ENCODE results near the gene MAP6. TPM values are rescaled to one million over a fixed set of nuclear protein-coding genes. Genes with fewer than 3 reads are reported as not detected.

Gene MAP6
- total RNA-seq, 2 donors from 2014 or later, result 0.21 to 0.24 TPM

DNA sequence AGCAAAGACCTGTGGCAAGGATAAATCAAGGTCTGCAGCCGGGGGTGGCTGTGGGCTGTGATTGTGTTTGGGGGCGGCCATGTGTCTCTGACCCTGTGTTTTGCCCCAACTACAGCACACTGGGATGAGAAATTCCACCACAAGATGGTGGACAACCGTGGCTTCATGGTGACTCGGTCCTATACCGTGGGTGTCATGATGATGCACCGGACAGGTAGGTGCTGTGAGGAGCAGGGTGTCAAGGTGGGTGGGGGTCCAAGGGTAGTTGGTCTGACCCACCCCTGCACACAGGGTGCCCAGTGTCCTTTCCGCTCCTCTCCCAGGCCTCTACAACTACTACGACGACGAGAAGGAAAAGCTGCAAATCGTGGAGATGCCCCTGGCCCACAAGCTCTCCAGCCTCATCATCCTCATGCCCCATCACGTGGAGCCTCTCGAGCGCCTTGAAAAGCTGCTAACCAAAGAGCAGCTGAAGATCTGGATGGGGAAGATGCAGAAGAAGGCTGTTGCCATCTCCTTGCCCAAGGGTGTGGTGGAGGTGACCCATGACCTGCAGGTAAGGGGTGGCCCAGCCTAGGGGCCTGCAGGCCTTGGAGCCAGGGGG is 100.1 kb downstream of the MAP6 start:
- Mint-ChIP-seq H3K4me1 (no peaks in the 10 kb centered on the region), H3K27me3 (no peaks in the 10 kb centered on the region), H3K4me3 (no peak overlapping the region), H3K36me3 (ENCODE audit: low read depth) (peaks cover 48% of the 10 kb centered on the region), H3K9me3 (no peaks in the 10 kb centered on the region), H3K27ac (no peak overlapping the region)
- no peak for ATAC-seq (replicated peaks)

DNA sequence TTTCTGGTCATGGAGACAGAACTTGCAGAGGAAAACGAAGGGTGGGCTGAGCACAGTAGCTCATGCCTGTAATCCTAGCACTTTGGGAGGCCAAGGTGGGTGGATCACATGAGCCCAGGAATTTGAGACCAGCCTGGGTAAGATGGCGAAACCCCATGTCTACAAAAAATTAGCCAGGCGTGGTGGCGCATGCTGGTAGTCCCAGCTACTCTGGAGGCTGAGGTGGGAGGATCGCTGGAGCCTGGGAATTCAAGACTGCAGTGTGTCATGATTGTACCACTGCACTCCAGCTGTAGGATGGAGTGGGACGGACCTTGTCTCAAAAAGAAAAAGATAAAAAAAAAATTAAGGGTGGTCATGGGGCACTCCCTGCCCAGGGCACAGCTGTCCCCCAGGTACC is 100.9 kb downstream of the MAP6 start:
- no peaks in the 10 kb centered on the region for H3K4me1 Mint-ChIP-seq
- no peak overlapping the region for H3K4me3 Mint-ChIP-seq
- H3K9me3 Mint-ChIP-seq, result no peaks in the 10 kb centered on the region
- H3K36me3 Mint-ChIP-seq (ENCODE audit: low read depth), result peaks cover 48% of the 10 kb centered on the region
- H3K27ac Mint-ChIP-seq, result no peak overlapping the region
- no peaks in the 10 kb centered on the region for H3K27me3 Mint-ChIP-seq
- ATAC-seq (replicated peaks), result no peak

DNA sequence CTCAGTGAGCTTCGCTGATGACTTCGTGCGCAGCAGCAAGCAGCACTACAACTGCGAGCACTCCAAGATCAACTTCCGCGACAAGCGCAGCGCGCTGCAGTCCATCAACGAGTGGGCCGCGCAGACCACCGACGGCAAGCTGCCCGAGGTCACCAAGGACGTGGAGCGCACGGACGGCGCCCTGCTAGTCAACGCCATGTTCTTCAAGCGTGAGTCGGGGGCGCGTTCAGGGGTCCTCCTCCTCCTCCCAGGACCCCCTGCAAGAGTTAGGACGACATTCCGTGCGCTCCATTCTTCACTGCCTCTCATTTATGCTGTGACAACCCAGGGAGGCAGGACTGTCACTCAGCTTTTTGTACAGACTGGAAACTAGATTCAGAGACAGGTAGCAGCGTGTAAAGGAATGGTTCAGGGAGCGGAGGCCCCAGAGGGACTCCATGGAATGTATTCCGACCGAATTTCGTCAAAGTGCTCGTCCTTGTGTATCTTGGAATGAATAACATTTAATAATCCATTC is 102.0 kb downstream of the MAP6 start:
- peaks cover 37% of the 10 kb centered on the region for H3K36me3 Mint-ChIP-seq (ENCODE audit: low read depth)
- H3K4me1 Mint-ChIP-seq, result no peaks in the 10 kb centered on the region
- H3K9me3 Mint-ChIP-seq, result no peaks in the 10 kb centered on the region
- no peak overlapping the region for H3K27ac Mint-ChIP-seq
- no peak for ATAC-seq (replicated peaks)
- no peaks in the 10 kb centered on the region for H3K27me3 Mint-ChIP-seq
- H3K4me3 Mint-ChIP-seq, result no peak overlapping the region

DNA sequence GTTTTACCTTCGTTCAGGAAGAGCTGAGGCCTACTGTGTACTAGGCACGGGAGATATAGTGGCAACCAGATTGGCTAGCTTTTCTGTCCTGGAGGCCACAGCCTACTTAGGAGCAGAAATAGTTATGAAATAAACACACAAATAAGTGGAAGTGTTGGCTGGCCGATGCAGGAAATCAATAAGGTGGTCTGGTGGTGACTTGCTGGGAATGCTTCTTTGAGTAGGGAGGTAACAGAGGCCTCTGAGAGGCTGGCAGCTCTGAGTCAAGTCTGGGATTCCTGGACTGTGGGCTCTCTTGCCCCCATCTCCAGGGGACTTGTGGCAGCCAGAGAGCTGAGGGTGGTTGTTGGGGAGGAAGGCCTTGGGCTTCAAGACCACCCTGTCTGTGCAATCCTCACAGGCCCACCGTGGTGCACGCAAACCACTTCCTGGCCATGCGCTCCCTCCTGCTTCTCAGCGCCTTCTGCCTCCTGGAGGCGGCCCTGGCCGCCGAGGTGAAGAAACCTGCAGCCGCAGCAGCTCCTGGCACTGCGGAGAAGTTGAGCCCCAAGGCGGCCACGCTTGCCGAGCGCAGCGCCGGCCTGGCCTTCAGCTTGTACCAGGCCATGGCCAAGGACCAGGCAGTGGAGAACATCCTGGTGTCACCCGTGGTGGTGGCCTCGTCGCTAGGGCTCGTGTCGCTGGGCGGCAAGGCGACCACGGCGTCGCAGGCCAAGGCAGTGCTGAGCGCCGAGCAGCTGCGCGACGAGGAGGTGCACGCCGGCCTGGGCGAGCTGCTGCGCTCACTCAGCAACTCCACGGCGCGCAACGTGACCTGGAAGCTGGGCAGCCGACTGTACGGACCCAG is 102.7 kb downstream of the MAP6 start:
- no peaks in the 10 kb centered on the region for H3K4me1 Mint-ChIP-seq
- no peak overlapping the region for H3K4me3 Mint-ChIP-seq
- H3K9me3 Mint-ChIP-seq, result no peaks in the 10 kb centered on the region
- no peak overlapping the region for H3K27ac Mint-ChIP-seq
- no peaks in the 10 kb centered on the region for H3K27me3 Mint-ChIP-seq
- ATAC-seq (replicated peaks), result no peak
- H3K36me3 Mint-ChIP-seq (ENCODE audit: low read depth), result peaks cover 31% of the 10 kb centered on the region

DNA sequence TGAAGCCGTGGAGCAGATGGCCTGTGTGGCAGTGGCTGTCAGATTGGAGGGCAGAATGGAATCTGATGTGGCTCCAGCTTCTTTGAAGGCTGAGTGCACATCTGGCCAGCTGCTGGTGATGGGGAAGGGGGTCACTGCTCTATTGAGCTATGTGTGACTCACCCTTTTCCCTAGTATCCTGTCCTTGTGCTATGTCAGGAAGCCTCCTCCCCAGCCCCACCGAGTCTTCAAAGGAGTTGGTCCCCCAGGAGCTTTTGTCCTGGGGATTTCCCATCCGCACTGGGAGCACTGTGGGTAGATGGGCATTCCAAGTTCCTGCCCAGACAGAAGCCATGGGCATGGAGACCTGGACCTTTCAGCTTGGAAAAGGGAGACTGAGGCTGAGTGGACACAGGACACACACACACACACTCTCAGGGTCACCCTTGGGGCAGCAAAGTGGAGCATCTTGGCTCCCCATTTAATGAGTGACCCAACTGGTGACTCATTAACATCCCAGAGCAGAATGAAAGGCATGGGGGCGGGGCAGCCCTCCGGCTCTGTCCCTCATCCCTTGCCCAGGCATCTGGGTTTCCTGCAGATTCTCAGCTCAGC is 103.5 kb downstream of the MAP6 start:
- no peaks in the 10 kb centered on the region for H3K9me3 Mint-ChIP-seq
- no peaks in the 10 kb centered on the region for H3K27me3 Mint-ChIP-seq
- no peak overlapping the region for H3K4me3 Mint-ChIP-seq
- no peaks in the 10 kb centered on the region for H3K4me1 Mint-ChIP-seq
- H3K27ac Mint-ChIP-seq, result peak overlapping the region; percentile 43
- H3K36me3 Mint-ChIP-seq (ENCODE audit: low read depth), result peaks cover 25% of the 10 kb centered on the region
- ATAC-seq (replicated peaks), result no peak

DNA sequence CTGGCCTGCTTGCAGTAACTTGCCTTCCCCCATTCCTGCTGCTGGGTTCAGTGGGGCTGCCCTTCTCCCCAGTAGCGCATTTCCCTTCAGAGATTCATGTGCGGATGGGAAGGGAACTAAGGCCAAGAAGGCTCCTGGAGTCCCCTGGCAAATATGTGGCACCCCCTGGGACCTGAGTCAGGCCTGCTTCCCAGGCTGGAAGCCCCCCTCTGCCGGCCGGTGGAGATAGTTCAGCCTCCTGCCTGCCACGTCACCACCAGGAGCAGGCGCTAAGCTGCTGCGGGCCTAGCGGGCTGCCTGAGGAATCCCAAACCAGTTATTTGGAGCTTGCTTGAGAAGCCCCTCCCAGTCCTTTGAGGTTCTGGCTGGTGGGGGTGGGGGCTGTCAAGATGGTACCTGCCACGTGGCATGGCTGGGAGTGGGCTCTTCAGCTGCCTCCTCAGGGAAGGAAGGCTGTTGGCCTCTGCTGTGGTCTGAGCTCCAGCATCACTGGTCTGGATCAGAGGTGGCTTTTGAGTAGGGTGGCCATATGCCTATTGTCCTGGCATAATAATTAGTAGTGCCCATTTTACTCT is 104.8 kb downstream of the MAP6 start:
- ATAC-seq (replicated peaks), result no peak
- H3K27ac Mint-ChIP-seq, result peak overlapping the region; percentile 97
- peaks cover 16% of the 10 kb centered on the region for H3K36me3 Mint-ChIP-seq (ENCODE audit: low read depth)
- H3K4me3 Mint-ChIP-seq, result peak overlapping the region; percentile 92
- H3K4me1 Mint-ChIP-seq, result no peaks in the 10 kb centered on the region
- H3K27me3 Mint-ChIP-seq, result no peaks in the 10 kb centered on the region
- H3K9me3 Mint-ChIP-seq, result no peaks in the 10 kb centered on the region

DNA sequence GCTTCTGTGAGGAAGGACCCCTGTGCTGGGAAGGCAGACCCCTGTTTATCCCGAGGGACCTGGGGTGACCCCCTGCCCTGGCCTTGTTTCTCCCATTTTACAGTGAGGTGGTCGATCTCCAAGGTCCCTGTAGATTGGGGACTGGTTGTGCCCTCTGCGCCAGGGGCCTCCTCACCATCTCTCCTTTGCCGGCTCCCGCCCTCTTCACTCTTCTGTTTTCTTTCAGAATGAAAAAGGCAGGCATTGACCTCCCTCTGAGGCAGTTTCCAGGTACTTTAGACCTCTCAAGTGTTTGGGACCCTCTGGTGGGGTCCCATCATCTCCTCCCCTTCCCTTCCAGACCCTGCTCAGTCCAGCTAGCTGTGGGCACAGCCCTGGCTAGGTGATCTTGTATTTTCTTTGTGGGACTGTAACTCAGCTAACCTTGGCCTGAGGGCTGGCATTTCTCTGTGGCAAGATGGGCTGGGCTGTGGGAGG is 105.3 kb downstream of the MAP6 start:
- no peaks in the 10 kb centered on the region for H3K27me3 Mint-ChIP-seq
- peak overlapping the region; percentile 92 for H3K4me3 Mint-ChIP-seq
- peaks cover 11% of the 10 kb centered on the region for H3K36me3 Mint-ChIP-seq (ENCODE audit: low read depth)
- no peaks in the 10 kb centered on the region for H3K9me3 Mint-ChIP-seq
- no peaks in the 10 kb centered on the region for H3K4me1 Mint-ChIP-seq
- no peak for ATAC-seq (replicated peaks)
- peak overlapping the region; percentile 97 for H3K27ac Mint-ChIP-seq

DNA sequence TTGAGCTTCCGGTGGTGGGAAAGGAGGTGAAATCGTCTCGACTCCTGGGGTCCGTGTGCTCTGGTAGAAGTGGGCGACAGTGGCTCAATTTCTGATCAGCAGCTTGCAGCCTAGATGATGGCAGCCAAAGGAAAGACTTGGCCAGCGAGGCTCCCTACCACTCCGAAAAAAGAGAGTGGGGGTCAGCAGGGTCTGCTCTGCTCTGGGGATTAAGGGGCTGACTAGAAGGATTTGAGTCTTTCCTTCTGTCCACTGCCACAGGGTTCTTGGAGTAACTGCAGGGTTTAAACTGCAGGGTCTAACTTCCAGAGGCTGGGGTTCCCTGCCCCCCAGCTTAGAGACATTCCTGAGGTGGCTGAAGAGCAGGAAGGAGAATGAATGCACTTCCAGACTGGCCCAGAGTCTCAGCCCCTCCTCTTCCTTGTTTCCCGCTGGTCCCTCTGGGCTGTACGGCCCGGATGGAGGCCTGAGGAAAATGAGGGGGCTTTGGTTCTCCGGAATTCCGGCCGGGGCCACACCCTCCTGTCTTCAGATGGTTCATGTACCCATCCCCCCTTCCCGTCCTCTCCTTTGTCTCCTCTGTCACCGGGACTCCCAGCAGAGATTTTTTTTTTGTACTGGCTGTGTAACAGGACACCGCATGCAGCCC is 105.9 kb downstream of the MAP6 start:
- ATAC-seq (replicated peaks), result no peak
- H3K4me3 Mint-ChIP-seq, result peak overlapping the region; percentile 92
- no peaks in the 10 kb centered on the region for H3K27me3 Mint-ChIP-seq
- H3K36me3 Mint-ChIP-seq (ENCODE audit: low read depth), result peaks cover 5% of the 10 kb centered on the region
- H3K9me3 Mint-ChIP-seq, result no peaks in the 10 kb centered on the region
- no peaks in the 10 kb centered on the region for H3K4me1 Mint-ChIP-seq
- peak overlapping the region; percentile 97 for H3K27ac Mint-ChIP-seq

DNA sequence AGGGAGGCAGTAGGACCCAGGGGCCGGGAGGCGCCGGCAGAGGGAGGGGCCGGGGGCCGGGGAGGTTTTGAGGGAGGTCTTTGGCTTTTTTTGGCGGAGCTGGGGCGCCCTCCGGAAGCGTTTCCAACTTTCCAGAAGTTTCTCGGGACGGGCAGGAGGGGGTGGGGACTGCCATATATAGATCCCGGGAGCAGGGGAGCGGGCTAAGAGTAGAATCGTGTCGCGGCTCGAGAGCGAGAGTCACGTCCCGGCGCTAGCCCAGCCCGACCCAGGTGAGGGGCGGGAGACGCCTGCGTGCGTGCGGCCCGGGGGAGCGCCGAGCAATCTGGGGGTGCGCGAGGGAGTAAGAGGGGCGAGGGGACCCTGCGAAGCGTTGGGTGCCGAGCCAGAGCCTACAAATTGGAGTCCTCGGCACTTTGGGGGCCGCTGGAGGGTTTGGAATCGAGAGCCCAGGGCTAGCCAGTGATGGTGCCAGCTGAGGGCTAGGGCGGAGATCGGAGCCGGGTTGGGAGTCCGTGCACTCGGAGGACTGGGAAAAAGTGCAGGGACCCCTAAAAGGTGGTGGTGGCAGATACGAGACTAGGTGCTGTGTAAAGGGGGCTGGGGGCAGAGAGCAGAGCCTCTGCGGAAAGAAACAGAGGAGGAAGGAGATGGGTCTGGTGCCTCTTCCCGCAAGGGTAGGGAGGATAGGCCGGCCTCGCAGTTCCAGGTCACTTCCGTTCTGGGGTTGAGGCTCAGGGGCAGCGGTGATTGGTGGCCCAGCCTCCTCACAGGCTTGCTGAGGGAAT is 106.6 kb downstream of the MAP6 start, which contains the start of gene SERPINH1:
SERPINH1 (plus strand) TSS at position 206 of the 788 bp plus-strand sequence. CDS start 4,097 bp downstream, outside the sequence.
- Mint-ChIP-seq H3K4me3 (peak within 1 kb of the TSS; percentile 92), H3K36me3 (ENCODE audit: low read depth) (no peaks in the 10 kb centered on the region), H3K9me3 (no peaks in the 10 kb centered on the region), H3K27me3 (no peaks in the 10 kb centered on the region), H3K4me1 (no peaks in the 10 kb centered on the region), H3K27ac (peak within 1 kb of the TSS; percentile 97)
- peak; percentile 98 for ATAC-seq (replicated peaks)

DNA sequence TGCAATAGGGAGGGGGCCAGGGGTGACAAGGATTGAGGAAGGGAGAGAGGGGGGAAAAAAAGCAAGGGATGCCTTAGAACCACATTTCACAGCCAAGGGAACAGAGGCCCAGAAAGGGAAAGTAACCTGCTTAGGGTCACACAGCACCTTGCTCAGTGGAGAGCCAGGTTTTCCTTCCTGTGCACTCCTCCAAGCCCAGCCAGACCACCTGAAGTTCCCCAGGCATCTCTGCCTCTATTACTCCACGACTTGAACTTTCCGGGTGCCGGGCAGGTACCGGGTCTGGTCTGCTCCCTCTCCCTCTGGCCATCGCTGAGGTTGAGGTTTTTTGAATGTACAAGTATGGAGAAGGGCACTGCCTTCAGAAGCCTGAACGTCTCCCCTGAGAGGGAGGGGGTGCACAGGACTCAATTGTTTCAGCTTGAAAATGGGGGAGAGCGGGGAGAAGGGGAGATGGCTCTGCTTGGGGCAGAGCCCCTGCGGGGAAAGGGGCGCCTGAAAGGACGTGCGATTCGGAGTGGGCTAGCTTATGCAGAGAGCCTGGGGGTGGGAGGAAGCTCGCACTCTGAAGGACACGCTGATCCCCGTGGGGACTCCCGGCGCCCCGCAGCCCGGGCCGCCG is 107.3 kb downstream of the MAP6 start:
- Mint-ChIP-seq H3K4me1 (no peaks in the 10 kb centered on the region), H3K4me3 (peak overlapping the region; percentile 92), H3K9me3 (no peaks in the 10 kb centered on the region), H3K36me3 (ENCODE audit: low read depth) (no peaks in the 10 kb centered on the region), H3K27ac (peak overlapping the region; percentile 97), H3K27me3 (no peaks in the 10 kb centered on the region)
- no peak for ATAC-seq (replicated peaks)

DNA sequence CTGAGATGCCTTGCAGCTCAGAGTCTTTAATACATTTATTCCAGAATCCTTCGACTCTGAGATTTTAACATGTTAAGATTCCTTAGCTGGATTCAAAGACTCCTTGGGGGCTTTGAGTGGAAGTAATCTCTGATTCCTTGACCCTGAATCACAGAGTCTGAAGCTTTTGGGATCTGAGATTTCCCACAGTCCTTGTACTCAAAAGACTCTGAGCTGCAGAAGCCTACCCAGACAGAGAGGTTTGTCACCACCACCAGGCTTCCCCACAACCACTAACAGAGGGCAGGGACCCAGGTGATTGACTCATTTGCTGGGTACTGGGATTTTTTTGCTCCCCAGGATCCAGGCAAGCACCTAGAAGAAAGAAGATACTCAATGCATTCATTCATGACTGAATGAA is 108.2 kb downstream of the MAP6 start:
- Mint-ChIP-seq H3K27me3 (no peaks in the 10 kb centered on the region), H3K4me3 (peak overlapping the region; percentile 92), H3K27ac (peak overlapping the region; percentile 97), H3K4me1 (no peaks in the 10 kb centered on the region), H3K9me3 (no peaks in the 10 kb centered on the region), H3K36me3 (ENCODE audit: low read depth) (no peaks in the 10 kb centered on the region)
- no peak for ATAC-seq (replicated peaks)

DNA sequence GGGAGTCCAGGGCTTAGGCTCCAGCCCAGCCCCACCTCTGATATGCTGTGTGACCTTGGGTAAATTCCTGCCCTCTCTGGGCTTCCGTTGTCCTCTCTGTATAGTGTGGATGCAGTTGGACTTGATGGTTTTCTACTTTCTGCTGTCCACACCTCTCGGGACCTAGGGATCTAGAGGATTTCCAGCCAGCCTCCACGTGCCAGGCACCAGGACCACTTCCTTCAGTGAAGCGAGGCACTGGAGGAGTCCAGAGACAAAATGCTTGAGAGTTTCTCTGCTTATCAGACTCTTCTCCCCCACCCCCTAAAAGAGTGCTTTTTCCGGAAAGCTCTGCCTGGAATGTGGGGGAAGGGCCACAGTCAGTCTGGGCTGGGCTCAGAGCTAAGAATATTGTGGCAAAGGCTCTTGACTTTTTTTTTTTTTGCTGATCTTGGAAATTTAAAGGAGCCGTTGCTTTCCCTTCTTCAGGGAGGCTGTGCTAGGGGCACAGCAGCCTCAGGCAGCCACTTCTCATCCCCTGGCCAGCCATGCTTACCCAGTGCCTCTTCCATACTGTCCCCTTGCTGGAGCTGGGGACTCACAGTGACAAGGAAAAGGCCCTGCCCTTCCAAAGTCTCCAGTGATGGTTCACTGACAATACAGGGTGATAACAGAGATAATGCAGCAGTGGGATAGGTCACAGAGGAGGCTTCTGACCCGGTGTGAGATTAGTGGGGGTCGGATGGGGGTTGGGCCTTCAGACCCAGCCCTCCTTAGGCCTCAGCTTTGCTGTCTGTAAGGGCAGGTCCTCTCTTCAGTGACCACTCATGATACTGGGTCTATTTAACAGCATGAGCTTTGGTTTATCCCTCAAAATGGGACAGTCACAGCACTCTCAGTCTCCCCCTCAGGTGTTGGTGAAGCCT is 109.6 kb downstream of the MAP6 start:
- no peaks in the 10 kb centered on the region for H3K9me3 Mint-ChIP-seq
- H3K27me3 Mint-ChIP-seq, result no peaks in the 10 kb centered on the region
- H3K4me3 Mint-ChIP-seq, result no peak overlapping the region
- H3K4me1 Mint-ChIP-seq, result no peaks in the 10 kb centered on the region
- ATAC-seq (replicated peaks), result no peak
- H3K36me3 Mint-ChIP-seq (ENCODE audit: low read depth), result no peaks in the 10 kb centered on the region
- H3K27ac Mint-ChIP-seq, result peak overlapping the region; percentile 67
